K562 (cell line): ENCODE measurements around the gene PSEN1. TPM values are rescaled to one million over a fixed set of nuclear protein-coding genes. Genes with fewer than 3 reads are reported as not detected.

Experiments used
- ATAC-seq: fragments of 200-7000 bp; cut with Tn5 transposase; 3 replicates; pipeline ENCODE4 v1.9.1; 2020; ENCODE audit warnings: moderate library complexity
- BruUV-seq: library from RNA; stranded (reverse); fragments of 400-500 nt; replicated peaks from 2 replicates; lab custom pipeline; 2021; lab: Mats Ljungman, UMichigan
- CTCF ChIA-PET: fragments of 300-600 bp; formaldehyde crosslinking; extraction: SDS; loops from one replicate; lab custom pipeline; 2021; ENCODE audit warnings: low intra/inter-chr PET ratio; lab: Yijun Ruan, JAX
- POLR2A ChIA-PET: fragments of 300-600, 350-650 bp; sonication (Branson Sonifier 250); formaldehyde crosslinking; extraction: SDS; loops from one replicate; lab custom pipeline; 2021; ENCODE audit warnings: antibody characterized with exemption, inconsistent platforms; lab: Yijun Ruan, JAX
- DNase-seq, 4 experiments: peaks; one replicate each; pipeline versions ENCODE4 v3.0.0 to v3.0.0-alpha.2; 2011 to 2018; ENCODE audit warnings: low spot score in 3 of 4, mixed read lengths in 3 of 4; ENCODE audit errors: extremely low read depth in 1 of 4
- FAIRE-seq: peaks from 2 replicates; lab custom pipeline; 2011; peaks lifted over from hg19 to GRCh38; lab: Jason Lieb, UNC
- H2AFZ ChIP-seq: 2 replicates; pipeline ENCODE4 v1.6.0; 2011; ENCODE audit warnings: low read depth, low read length, control low read depth, inconsistent platforms
- H3K27ac ChIP-seq: fragments of 200-600 bp; 3 replicates; pipeline ENCODE4 v1.8.0; 2011; ENCODE audit warnings: low read depth, mild to moderate bottlenecking, control low read depth, inconsistent platforms, low read length, moderate library complexity, mixed read lengths; ENCODE audit errors: extremely low read depth
- H3K27me3 ChIP-seq, 2 experiments: fragments of 300-600 bp in 1 of 2; 2 replicates in 1 of 2; 3 replicates in 1 of 2; pipeline versions ENCODE4 v1.6.0 to v1.8.0; 2011; ENCODE audit warnings: inconsistent platforms in 2 of 2, low read length in 2 of 2, mild to moderate bottlenecking in 1 of 2, mixed read lengths in 1 of 2, moderate library complexity in 1 of 2; ENCODE audit not compliant: control insufficient read depth in 2 of 2, insufficient read depth in 2 of 2
- H3K36me3 ChIP-seq: fragments of 300-600 bp; 3 replicates; pipeline ENCODE4 v1.8.0; 2011; ENCODE audit warnings: mild to moderate bottlenecking, low read length, inconsistent platforms; ENCODE audit not compliant: control insufficient read depth, insufficient read depth
- H3K4me1 ChIP-seq, 2 experiments: fragments of 200-600 bp in 1 of 2; replicated peaks in 1 of 2; 2 replicates in 1 of 2; 3 replicates in 1 of 2; pipeline versions ENCODE4 v1.5.1 to v1.8.0; 2011; ENCODE audit warnings: inconsistent platforms in 2 of 2, low read length in 2 of 2, mild to moderate bottlenecking in 1 of 2, mixed read lengths in 1 of 2, moderate library complexity in 1 of 2; ENCODE audit not compliant: control insufficient read depth in 2 of 2, insufficient read depth in 2 of 2
- H3K4me2 ChIP-seq: 2 replicates; pipeline ENCODE4 v1.6.1; 2011; ENCODE audit warnings: low read length, control low read depth, inconsistent platforms, mixed read lengths; ENCODE audit not compliant: insufficient read depth
- H3K4me3 ChIP-seq: fragments of 200-600 bp; sonication (generic), shearing (Covaris generic); 2 replicates; pipeline ENCODE4 v1.5.1; 2016; ENCODE audit warnings: control low read depth, inconsistent platforms
- H3K79me2 ChIP-seq: fragments of 200-600 bp; 3 replicates; pipeline ENCODE4 v1.8.0; 2011; ENCODE audit warnings: low read length, inconsistent platforms; ENCODE audit not compliant: control insufficient read depth, insufficient read depth
- H3K9ac ChIP-seq, 2 experiments: 2 replicates each; pipeline versions ENCODE4 v1.6.0 to v1.6.1; 2011; ENCODE audit warnings: low read depth in 2 of 2, low read length in 2 of 2, control low read depth in 1 of 2, inconsistent platforms in 1 of 2, mild to moderate bottlenecking in 1 of 2, mixed read lengths in 1 of 2; ENCODE audit not compliant: insufficient read depth in 1 of 2
- H3K9me1 ChIP-seq: one replicate; pipeline ENCODE4 v1.6.0; 2011; ENCODE audit warnings: inconsistent platforms, mild to moderate bottlenecking, low read length, moderate library complexity; ENCODE audit not compliant: control insufficient read depth, insufficient read depth
- H3K9me3 ChIP-seq: replicated peaks from 2 replicates; pipeline ENCODE4 v1.5.1; 2011; ENCODE audit warnings: low read depth, low read length, inconsistent platforms; ENCODE audit not compliant: control insufficient read depth, insufficient read depth
- H4K20me1 ChIP-seq: replicated peaks from 2 replicates; pipeline ENCODE4 v1.6.1; 2011; ENCODE audit warnings: low read length, inconsistent platforms, mixed read lengths; ENCODE audit not compliant: control insufficient read depth, insufficient read depth
- ARHGAP35 ChIP-seq: fragments of 450-650 bp; IDR thresholded peaks from 2 replicates; pipeline ENCODE4 v1.6.1; 2018; ENCODE audit not compliant: partially characterized antibody
- FOS ChIP-seq: IDR thresholded peaks from 3 replicates; pipeline ENCODE4 v1.6.1; 2011; ENCODE audit not compliant: insufficient read length; ENCODE audit errors: extremely low read depth
- LEF1 ChIP-seq: fragments of 450-650 bp; IDR thresholded peaks from 2 replicates; pipeline ENCODE4 v1.6.1; 2016; ENCODE audit warnings: mild to moderate bottlenecking
- MCM3 ChIP-seq: fragments of 450-650 bp; IDR thresholded peaks from 2 replicates; pipeline ENCODE4 v1.6.1; 2016
- MNT ChIP-seq, 2 experiments: fragments of 450-650 bp; conservative IDR thresholded peaks; 2 replicates each; pipeline ENCODE4 v1.6.1; 2017; ENCODE audit warnings: mild to moderate bottlenecking in 2 of 2, moderate library complexity in 2 of 2
- NFIX ChIP-seq: fragments of 250-450 bp; sonication (Bioruptor Pico); IDR thresholded peaks from 2 replicates; pipeline ENCODE4 v1.4.0; 2020; ENCODE audit warnings: low read depth, mild to moderate bottlenecking, moderate library complexity
- RHOXF2B ChIP-seq: fragments of 250-450 bp; sonication (Bioruptor Pico); conservative IDR thresholded peaks from 2 replicates; pipeline ENCODE4 v1.5.1; 2021
- RREB1 ChIP-seq: fragments of 250-450 bp; sonication (Bioruptor Pico); IDR thresholded peaks from 2 replicates; pipeline ENCODE4 v1.4.0; 2020
- SAFB2 ChIP-seq: fragments of 200-400 bp; formaldehyde crosslinking; IDR thresholded peaks from 2 replicates; pipeline ENCODE4 v1.6.1; 2018; ENCODE audit warnings: borderline replicate concordance, low read length, low read depth, moderate library complexity; ENCODE audit not compliant: severe bottlenecking
- ZMIZ1 ChIP-seq, 2 experiments: fragments of 150-350 bp in 1 of 2; IDR thresholded peaks; 2 replicates each; pipeline ENCODE4 v1.6.1; 2012 to 2016; ENCODE audit warnings: low read depth in 2 of 2, low read length in 2 of 2, mild to moderate bottlenecking in 1 of 2, moderate library complexity in 1 of 2
- ZNF239 ChIP-seq: fragments of 250-450 bp; sonication (Bioruptor Pico); IDR thresholded peaks from 2 replicates; pipeline ENCODE4 v1.4.0; 2020; ENCODE audit warnings: mild to moderate bottlenecking
- WGBS: fragments of 100-300 bp; shearing (Covaris generic); methylation state at CpG from one replicate; pipeline ENCODE4 v1.1.6; 2016; ENCODE audit warnings: low coverage, mixed read lengths; ENCODE audit not compliant: insufficient coverage; ENCODE audit errors: missing lambda C conversion rate; 5-methylcytosine and 5-hydroxymethylcytosine counted together
- in situ Hi-C: fragments of 300-500 bp; cut with MboI; formaldehyde crosslinking; loops from 4 replicates; pipeline ENCODE4 v1.15.0; 2018; ENCODE audit warnings: inconsistent platforms, mixed read lengths
- intact Hi-C: fragments of 100-400 bp; cut with micrococcal nuclease; formaldehyde crosslinking; loops from 2 replicates; pipeline ENCODE4 v1.14.2; 2022
- polyA plus RNA-seq, 8 experiments: library from polyadenylated mRNA; depleted of rRNA in 4 of 8; stranded (reverse) in 5 of 8; unstranded in 3 of 8; fragments of >200 nt; fragmentation: Nextera tagmentation in 2 of 8; fragmentation: Illumina TruSeq in 1 of 8; extraction: Ambion mirVana in 2 of 8; extraction: Trizol in 1 of 8; gene quantifications; 2 replicates each; pipeline versions ENCODE4 v1.2.1 to v1.2.3, GENCODE V29; 2011 to 2014; ENCODE audit warnings: inconsistent platforms in 1 of 8, missing spikeins in 1 of 8
- total RNA-seq, 7 experiments: library from RNA; depleted of rRNA in 6 of 7; stranded (reverse); fragments of >200 nt in 6 of 7; fragmentation: Illumina TruSeq in 2 of 7; extraction: Trizol in 2 of 7; gene quantifications; 2 replicates each; pipeline versions ENCODE4 v1.2.1 to v1.2.3, GENCODE V29; 2011 to 2021; ENCODE audit warnings: low replicate concordance in 1 of 7

Gene PSEN1
- total and polyA plus RNA-seq, 9 of the 15 experiments (the other 6 are each of a cell fraction or from before 2014, with no cell fraction given): 6.5 to 25.2 (median 14.3) TPM

GRCh38 chr14:73208846-73209245 lies 72.5 kb downstream of the PSEN1 start (continued):
- TF ChIP-seq ZMIZ1 (IDR thresholded peaks at IDR 0.05; ENCODE audit: low read depth in 2 of 2, low read length in 2 of 2) (no peak), RHOXF2B (CRISPR knock-in tag) (no peak), ZNF239 (CRISPR knock-in tag) (no peak)

- H3K27me3 ChIP-seq: no peaks in the 10 kb centered on the region
- H3K9me1 ChIP-seq: no peaks in the 10 kb centered on the region
- 88% methylated on average over 2 of the region's 2 CpGs for WGBS
- H2AFZ ChIP-seq: no peak overlapping the region
- H3K4me2 ChIP-seq: no peak overlapping the region
- no peaks in the 10 kb centered on the region; the same call in 1 of the 2 replicates for H3K9me3 ChIP-seq
- ATAC-seq: no peak
- intact Hi-C loops: no loop called here
- peaks cover 44% of the 10 kb centered on the region; the same call in 2 of the 3 replicates for H3K36me3 ChIP-seq
- H3K4me3 ChIP-seq: no peak overlapping the region
- POLR2A ChIA-PET: no interaction called here
- no peaks in the 10 kb centered on the region for H3K4me1 ChIP-seq
- no peak for DNase-seq
- no peaks in the 10 kb centered on the region for H3K79me2 ChIP-seq
- BruUV-seq: no TSS peak
- no peak overlapping the region for H3K9ac ChIP-seq
- H4K20me1 ChIP-seq: no peaks in the 10 kb centered on the region
- in situ Hi-C loops: no loop called here
- H3K27ac ChIP-seq: no peak overlapping the region
- FAIRE-seq: no peak
- CTCF ChIA-PET: no interaction called here
- TF ChIP-seq FOS (no peak), LEF1 (no peak), MCM3 (no peak), ARHGAP35 (no peak), SAFB2 (no peak), RREB1 (no peak), RHOXF2B (CRISPR knock-in tag) (no peak), NFIX (CRISPR knock-in tag) (no peak), MNT (conservative IDR thresholded peaks at IDR 0.05) (no peak)
Measured at GRCh38 chr14:73209953-73210352, 73.6 kb downstream of the PSEN1 start.
